Cardiac ventricle fibroblast (primary cell): ENCODE results near the gene MMP11. TPM values are rescaled to one million over a fixed set of nuclear protein-coding genes. Genes with fewer than 3 reads are reported as not detected.

Source experiments
- total RNA-seq: library from RNA; depleted of rRNA; stranded (reverse); fragments of >200 nt; gene quantifications from 2 replicates; pipeline ENCODE4 v1.2.3, GENCODE V29; 2015

MMP11 gene
- 6.2 and 8.5 TPM in 2 replicates for total RNA-seq

GRCh38 chr22:23772649-23773473 lies at the start of gene MMP11:
MMP11 (plus strand) TSS chr22:23772849; CDS start chr22:23772871, 22 bp downstream.

GRCh38 chr22:23750714-23751440 lies 21.8 kb upstream of the MMP11 start, which contains the start of gene ZNF70:
ZNF70 (minus strand) TSS chr22:23751112; CDS start chr22:23745140, 5,972 bp downstream.

GRCh38 chr22:23754220-23754919 lies 18.3 kb upstream of the MMP11 start, which contains the start of gene VPREB3:
VPREB3 (minus strand) TSS chr22:23754425; CDS start chr22:23754363, 62 bp downstream.

GRCh38 chr22:23762842-23763578 lies 9.6 kb upstream of the MMP11 start, which contains the start of gene C22orf15:
C22orf15 (plus strand) TSS chr22:23762990; CDS start chr22:23763307, 317 bp downstream.

GRCh38 chr22:23767673-23768548 lies 4.7 kb upstream of the MMP11 start, which contains the start of gene CHCHD10:
CHCHD10 (minus strand) TSS chr22:23767972; CDS start chr22:23767874, 98 bp downstream.

GRCh38 chr22:23786752-23787599 lies 14.3 kb downstream of the MMP11 start, which contains the start of gene SMARCB1:
SMARCB1 (plus strand) TSS chr22:23786966; CDS start chr22:23787170, 204 bp downstream.

Other genes with a start within 250 kb of the MMP11 start
- gene IGLL1, start 192.6 kb upstream of the MMP11 start, total RNA-seq = not detected in 2 replicates
- not detected in 2 replicates for gene DRICH1, start 140.5 kb upstream of the MMP11 start, total RNA-seq
- gene RGL4, start 81.8 kb upstream of the MMP11 start, total RNA-seq = not detected in 2 replicates
- 4.4 and 5.3 TPM in 2 replicates for gene ZNF70, start 21.7 kb upstream of the MMP11 start, total RNA-seq
- gene VPREB3, start 18.4 kb upstream of the MMP11 start, total RNA-seq = not detected in 2 replicates
- not detected in 2 replicates for gene C22orf15, start 9.9 kb upstream of the MMP11 start, total RNA-seq
- 0.29 TPM in 1 of 2 replicates, not detected in the other for gene CHCHD10, start 4.9 kb upstream of the MMP11 start, total RNA-seq
- 60.0 and 71.9 TPM in 2 replicates for gene SMARCB1, start 14.1 kb downstream of the MMP11 start, total RNA-seq
- gene DERL3, start 66.2 kb downstream of the MMP11 start, total RNA-seq = 0.06 TPM in 1 of 2 replicates, not detected in the other
- gene SLC2A11, start 85.0 kb downstream of the MMP11 start, total RNA-seq = 5.2 and 5.3 TPM in 2 replicates
- gene MIF, start 121.5 kb downstream of the MMP11 start, total RNA-seq = 800 and 820 TPM in 2 replicates
- 1.4 and 1.8 TPM in 2 replicates for gene GSTT2B, start 188.3 kb downstream of the MMP11 start, total RNA-seq
- gene DDTL, start 194.0 kb downstream of the MMP11 start, total RNA-seq = 0.87 TPM in 1 of 2 replicates, not detected in the other
- 126 and 128 TPM in 2 replicates for gene DDT, start 201.6 kb downstream of the MMP11 start, total RNA-seq
- not detected in 2 replicates for gene GSTT2, start 207.3 kb downstream of the MMP11 start, total RNA-seq
- not detected in 2 replicates for gene GSTT4, start 232.6 kb downstream of the MMP11 start, total RNA-seq
- 24.9 and 25.3 TPM in 2 replicates for gene CABIN1, start 238.5 kb downstream of the MMP11 start, total RNA-seq